HG03045 (cell line): ENCODE results near the gene ZDHHC19.

Experiments used
- ATAC-seq: cut with Tn5 transposase; IDR thresholded peaks from one replicate; pipeline ENCODE4 v1.9.1; 2021; ENCODE audit warnings: mild to moderate bottlenecking, moderate library complexity; ENCODE audit not compliant: unreplicated experiment

ZDHHC19 gene

DNA sequence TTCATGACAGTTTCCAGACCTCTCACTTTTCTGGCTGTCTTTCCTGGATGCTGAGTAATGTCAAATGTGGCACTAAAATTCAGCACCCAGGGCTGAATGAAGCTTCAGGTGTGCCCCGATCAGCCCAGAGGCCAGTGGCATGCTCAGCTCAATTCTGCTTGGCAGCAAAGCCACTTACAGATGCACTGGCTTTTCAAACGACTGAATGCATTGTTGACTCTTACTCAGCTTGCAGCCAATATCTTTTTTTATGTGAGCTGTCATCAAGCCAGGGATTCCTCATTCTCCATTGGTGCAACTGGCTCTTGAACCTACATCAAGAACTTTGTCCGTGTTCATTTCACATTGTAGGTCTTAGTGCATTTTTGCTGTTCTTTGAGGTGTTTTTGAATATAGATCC lies 60.7 kb downstream of the ZDHHC19 start:
- ATAC-seq, result no peak

DNA sequence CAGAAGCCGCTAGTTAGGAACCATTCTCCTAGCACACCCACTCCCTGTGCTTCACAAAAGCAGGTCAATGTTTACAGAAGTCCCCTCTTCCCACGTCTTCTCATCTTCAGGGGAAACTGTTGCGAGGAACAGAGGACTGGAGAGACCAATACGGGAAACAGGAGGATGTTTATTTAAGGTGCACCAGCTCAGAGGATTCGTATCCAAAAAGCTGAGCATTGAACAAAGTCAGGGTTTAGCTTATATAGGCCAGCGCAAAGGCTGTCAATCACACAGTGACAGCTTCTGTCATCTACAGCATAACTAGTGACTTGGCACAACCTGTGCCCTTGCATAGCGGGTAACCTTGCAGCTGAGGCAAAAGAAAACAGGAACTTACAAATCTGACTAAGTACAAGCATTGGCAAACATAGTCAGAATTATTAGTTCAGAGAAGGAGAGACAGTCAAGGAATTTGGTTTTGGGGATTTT lies 61.3 kb downstream of the ZDHHC19 start:
- no peak for ATAC-seq

DNA sequence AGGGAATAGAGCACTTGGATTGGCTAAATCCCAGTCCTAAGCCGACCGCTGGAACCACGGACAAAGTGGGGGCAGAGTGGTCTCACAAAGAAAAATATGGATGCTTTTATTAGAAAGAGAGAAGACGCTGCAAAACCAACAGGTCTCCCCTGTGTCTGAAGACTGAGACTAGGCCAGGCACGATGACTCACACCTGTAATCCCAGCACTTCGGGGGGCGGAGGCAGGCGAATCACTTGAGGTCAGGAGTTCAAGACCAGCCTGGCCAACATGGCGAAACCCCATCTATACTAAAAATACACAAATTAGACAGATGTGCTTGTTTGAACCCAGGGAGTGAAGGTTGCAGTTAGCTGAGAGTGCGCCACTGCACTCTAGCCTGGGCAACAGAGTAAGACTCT lies 61.8 kb downstream of the ZDHHC19 start:
- ATAC-seq, result no peak
